HG03108 (cell line): ENCODE results near the gene GADD45A.
"Not testable (repeated sequence)": the region's sequence is repeated elsewhere in the genome, so short reads cannot be mapped to it uniquely, and the experiment has no call there.

Experiments used
- ATAC-seq: cut with Tn5 transposase; IDR thresholded peaks from one replicate; pipeline ENCODE4 v1.9.1; 2021; ENCODE audit warnings: moderate library complexity; ENCODE audit not compliant: unreplicated experiment

GADD45A gene, protein sequence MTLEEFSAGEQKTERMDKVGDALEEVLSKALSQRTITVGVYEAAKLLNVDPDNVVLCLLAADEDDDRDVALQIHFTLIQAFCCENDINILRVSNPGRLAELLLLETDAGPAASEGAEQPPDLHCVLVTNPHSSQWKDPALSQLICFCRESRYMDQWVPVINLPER

GRCh38 chr1:67685067-67685557, at the start of gene GADD45A:
Gene GADD45A, plus strand, starts transcription at chr1:67685201. Its CDS starts 294 bp downstream, at chr1:67685495.
- ATAC-seq: peak; percentile 90

DNA sequence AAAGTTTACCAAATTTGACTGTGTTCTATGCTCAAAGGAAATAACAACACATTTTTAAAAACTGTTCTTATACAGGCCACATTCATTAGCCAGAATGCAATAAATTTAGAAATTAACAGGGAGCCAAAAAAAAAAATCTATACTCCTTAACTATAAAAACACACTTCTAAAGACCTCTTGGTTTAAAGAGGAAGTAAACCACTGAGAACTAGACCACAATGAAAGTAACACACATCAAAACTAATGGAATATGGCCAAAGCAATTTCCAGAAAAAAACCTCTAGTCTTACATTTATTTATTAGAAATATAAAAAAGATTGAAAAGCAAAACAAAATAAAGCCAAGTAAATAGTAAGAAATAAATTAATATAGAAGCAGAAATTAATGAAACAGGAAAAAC, 48.9 kb upstream of the GADD45A start:
- ATAC-seq: no peak

DNA sequence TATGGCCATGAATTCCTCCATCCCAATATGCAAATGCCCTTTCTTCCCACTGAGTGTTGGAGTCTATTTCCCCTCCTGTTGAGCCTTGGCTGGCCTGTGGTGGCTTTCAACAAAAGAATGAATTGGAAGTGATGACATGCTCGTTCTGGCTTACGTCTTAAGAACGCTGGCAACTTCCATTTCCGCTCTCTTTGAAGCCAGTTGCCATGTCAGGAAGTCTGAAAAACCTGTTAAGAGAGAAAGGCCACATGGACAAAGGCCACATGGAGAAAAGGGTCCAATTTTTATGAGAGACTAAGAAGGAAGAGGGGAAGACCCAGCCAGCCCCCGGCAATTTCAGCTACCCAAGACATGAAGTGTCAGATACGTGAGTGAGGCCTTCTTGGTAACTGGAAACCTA, 45.6 kb upstream of the GADD45A start:
- ATAC-seq: no peak

- ATAC-seq: no peak
These were observed 42.4 kb upstream of the GADD45A start for GRCh38 chr1:67642629-67643028.

- ATAC-seq: no peak
These were observed 40.4 kb upstream of the GADD45A start for GRCh38 chr1:67644566-67644965.

- ATAC-seq: no peak
These were observed 39.4 kb upstream of the GADD45A start for GRCh38 chr1:67645495-67646144.

DNA sequence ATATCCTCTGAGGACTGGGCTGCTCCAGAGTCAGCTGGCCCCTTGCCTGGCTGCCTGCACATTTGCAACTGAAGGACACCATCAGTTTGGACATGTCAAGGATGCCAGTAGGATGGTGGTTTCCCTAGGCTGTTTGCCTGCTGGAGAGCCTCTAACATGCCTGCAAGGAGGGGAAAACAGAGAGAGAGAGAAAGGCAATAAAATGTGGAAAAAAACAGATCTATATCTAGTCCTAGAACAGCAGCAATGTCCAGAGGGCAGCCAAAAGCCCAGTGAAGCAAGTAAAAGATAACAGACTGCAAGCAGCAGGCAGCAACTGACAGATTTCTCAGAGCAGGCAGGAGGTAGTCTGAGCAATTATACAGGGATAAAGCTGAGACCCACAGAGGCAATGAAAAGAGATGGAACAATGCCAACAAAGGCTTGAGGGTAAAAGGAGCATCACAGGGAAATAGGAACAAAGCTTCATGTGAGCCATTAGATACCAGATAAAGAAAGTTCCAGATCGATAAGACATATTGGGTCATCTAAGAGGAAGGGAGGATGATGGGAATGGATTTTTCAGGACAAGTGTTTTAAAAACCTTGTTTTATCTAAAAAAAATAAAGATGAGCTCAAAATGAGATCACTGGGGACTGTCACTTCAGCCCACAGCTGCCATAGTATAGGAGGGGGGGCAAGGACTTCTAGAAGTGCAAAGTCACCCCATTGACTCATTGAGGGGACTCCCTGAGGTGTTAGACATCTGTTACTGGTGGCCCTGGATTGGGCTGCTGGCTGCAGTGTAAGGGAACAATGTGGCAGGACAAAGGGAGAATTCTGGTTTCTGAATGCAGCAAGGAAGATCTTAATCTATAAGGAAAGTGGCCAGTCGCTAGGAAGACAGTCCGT, 38.6 kb upstream of the GADD45A start:
- ATAC-seq: no peak

- no peak for ATAC-seq
These were observed 37.8 kb upstream of the GADD45A start for GRCh38 chr1:67647036-67647798.

GRCh38 chr1:67647814-67648358, 37.1 kb upstream of the GADD45A start:
- no peak for ATAC-seq

DNA sequence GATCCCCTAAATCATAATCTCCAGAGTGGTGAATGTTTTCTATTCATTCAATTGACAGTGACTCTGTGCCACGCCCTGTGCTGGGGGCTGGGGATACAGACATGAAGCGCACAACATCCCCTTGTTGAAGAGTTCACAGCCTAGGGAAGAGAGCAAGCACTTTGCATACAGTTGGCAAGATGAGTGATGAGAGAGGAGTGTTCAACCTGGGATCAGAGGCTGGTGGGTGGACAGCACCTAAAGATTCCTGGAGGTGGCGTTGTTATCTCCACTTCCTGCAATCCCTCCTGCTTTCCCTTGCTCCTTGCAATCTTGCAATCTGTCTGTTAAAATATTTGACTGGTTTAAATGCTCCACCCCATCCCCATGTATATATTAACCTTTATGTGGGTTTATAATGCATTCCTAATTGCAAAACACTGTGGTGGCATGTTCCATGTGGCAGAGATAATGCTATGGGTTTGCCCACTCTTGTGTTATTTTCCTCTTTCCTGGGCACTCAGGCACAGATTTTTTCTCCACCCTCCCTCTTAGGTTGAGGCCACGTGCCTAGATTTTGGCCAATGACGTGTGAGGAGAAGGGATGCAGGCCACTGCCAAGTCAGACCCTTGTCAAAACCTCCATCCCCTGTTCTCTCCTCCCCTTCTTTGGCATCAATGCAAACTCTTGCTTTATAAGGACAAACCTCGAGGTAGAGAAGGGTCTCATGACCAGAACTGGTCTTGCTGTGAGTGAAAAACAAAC, 36.2 kb upstream of the GADD45A start:
- no peak for ATAC-seq

DNA sequence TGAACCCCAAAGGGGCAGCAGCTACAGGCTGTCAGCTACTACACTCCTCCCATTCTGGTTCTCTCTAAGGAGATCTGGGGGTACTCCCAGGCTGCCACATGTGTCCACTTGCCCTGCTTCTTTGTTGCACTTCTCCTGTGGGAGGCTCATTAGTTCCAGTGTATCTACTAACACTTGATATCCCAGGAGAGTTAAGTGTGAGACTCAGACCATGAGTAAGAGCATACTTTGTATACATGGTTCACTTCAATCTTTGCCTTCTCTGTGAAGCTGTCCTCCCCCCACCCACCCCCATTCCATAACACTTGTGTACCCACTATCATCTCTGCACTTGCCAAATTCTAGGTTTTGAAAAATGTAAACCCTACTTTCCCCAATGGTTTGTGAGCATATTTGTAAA, 34.9 kb upstream of the GADD45A start:
- no peak for ATAC-seq

DNA sequence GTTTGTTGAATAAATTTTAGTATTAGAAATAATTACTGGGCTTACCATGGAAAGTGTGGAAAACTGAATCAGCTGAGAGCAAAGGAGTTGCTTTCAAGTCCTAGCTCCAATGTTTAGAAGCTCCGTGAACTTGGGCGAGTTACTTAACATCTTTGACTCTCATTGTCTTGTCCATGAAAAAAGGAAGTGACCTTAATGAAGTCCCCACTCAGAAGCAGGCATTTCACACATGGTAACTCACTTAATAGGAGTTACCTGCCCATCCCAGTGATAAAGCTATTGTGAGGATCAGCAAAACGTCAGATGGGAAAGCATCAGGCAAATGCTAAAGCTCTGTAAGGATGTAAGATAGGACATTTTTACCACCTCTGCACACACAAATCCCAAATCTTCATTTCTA, 34.0 kb upstream of the GADD45A start:
- ATAC-seq: no peak

- no peak for ATAC-seq
These were observed 32.2 kb upstream of the GADD45A start for GRCh38 chr1:67652800-67653199.

DNA sequence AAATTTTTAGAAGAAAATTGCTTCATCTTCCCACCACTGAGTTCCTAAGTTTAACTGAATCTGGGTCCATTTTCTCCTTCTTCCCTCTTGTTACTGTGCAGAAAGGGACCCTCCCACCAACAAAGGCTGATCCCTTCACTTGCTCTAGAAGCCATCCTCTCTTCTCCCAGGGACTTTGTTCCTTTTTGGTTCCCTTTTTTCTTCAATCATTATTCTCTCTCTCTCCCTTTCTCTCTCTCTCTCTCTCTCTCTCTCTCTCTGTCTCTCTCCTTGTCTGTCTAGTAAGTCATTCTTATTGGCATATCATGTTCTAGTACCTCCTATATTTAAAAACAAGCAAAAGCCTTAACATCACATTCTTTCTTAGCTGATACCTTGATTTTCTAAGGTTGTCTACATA, 31.7 kb upstream of the GADD45A start:
- ATAC-seq: no peak

- ATAC-seq: no peak
These were observed 29.4 kb upstream of the GADD45A start for GRCh38 chr1:67655581-67655980.

- not testable (repeated sequence) for ATAC-seq
These were observed 27.8 kb upstream of the GADD45A start for GRCh38 chr1:67657152-67657551.

- ATAC-seq: no peak
These were observed 25.8 kb upstream of the GADD45A start for GRCh38 chr1:67659229-67659628.

- no peak for ATAC-seq
These were observed 22.1 kb upstream of the GADD45A start for GRCh38 chr1:67662884-67663283.

GRCh38 chr1:67664048-67664447, 21.0 kb upstream of the GADD45A start:
- no peak for ATAC-seq

DNA sequence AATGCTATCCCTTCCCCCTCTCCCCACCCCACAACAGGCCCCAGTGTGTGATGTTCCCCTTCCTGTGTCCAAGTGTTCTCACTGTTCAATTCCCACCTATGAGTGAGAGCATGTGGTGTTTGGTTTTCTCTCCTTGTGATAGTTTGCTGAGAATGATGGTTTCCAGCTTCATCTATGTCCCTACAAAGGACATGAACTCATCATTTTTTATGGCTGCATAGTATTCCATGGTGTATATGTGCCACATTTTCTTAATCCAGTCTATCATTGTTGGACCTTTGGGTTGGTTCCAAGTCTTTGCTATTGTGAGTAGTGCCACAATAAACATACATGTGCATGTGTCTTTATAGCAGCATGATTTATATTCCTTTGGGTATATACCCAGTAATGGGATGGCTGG, 19.7 kb upstream of the GADD45A start:
- ATAC-seq: not testable (repeated sequence)
